Measurements from ENCODE around the gene KEL. TPM values are rescaled to one million over a fixed set of nuclear protein-coding genes. Genes with fewer than 3 reads are reported as not detected.
"Not testable (repeated sequence)": the region's sequence is repeated elsewhere in the genome, so short reads cannot be mapped to it uniquely, and the experiment has no call there.

Gene KEL, protein sequence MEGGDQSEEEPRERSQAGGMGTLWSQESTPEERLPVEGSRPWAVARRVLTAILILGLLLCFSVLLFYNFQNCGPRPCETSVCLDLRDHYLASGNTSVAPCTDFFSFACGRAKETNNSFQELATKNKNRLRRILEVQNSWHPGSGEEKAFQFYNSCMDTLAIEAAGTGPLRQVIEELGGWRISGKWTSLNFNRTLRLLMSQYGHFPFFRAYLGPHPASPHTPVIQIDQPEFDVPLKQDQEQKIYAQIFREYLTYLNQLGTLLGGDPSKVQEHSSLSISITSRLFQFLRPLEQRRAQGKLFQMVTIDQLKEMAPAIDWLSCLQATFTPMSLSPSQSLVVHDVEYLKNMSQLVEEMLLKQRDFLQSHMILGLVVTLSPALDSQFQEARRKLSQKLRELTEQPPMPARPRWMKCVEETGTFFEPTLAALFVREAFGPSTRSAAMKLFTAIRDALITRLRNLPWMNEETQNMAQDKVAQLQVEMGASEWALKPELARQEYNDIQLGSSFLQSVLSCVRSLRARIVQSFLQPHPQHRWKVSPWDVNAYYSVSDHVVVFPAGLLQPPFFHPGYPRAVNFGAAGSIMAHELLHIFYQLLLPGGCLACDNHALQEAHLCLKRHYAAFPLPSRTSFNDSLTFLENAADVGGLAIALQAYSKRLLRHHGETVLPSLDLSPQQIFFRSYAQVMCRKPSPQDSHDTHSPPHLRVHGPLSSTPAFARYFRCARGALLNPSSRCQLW
- polyA plus RNA-seq (ENCODE audit: insufficient read length) = 1.1 TPM

- DNase-seq = no peak
Observed at GRCh38 chr7:142961973-142962926, at the start of gene KEL. KEL (minus strand) TSS chr7:142962363; CDS start chr7:142962206, 157 bp downstream.

DNA sequence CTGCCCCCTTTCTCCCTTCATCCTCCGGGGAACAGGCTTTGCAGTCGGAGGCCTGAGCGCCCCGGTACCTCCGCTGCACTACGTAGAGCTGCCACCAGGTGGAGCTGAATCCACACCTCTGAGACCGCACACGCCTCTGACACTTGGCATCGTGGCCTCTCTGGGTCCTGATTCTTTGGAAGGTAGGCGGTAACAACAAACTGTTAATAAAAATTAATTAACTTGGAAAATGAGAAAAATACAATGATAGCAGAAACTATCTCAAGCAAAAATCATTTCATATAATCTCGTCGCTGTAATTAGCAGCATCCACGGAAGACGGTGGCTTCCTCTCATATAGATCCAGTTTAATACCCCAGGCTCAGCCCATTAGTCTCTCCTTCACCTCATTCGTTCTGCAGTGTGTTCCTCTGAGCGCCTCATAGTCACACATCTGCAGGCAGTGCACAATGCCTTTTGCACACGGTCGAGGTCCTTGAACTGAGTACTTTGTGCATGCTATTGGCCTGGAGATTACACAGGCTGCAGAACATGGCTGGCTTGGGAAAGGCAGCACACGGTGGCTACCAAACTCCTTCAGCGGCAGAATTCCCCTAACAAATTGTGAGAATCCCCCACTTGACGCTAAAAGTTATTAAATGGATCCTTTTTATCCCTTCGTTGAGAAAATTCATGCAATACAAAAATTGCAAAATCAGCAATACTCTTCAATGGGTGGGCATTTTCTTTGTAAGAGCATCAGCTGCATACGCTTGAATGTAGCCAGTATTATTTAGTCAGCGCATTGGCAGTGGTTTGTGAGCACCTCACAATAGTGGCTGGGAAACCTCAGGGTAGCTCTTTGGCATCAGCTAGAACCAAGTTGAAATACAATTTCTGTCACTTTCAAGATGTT, 46.1 kb upstream of the KEL start:
- DNase-seq = peak; percentile 76

GRCh38 chr7:143005632-143006260, 43.6 kb upstream of the KEL start:
- no peak for DNase-seq

- DNase-seq = no peak
Observed at GRCh38 chr7:143003393-143004051, 41.4 kb upstream of the KEL start.

DNA sequence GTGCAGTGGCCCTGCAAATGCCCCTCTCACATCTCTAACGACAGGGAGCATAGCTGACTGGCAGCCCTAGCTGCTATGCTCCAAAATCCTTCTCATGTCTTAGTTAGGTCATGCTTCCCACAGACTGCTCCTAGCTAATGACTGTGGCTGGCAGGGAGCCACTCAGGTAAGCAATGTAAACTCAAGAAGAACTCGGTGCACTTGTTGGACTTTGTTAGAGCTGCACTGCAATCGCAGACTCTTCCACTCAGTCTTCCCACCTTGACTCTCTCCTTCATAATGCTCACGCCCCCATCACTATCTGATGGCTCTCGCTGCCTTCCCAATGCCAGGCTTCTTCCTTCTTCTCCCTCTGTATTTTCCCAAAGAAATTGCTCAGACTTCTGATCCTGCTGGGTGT, 40.7 kb upstream of the KEL start:
- no peak for DNase-seq

- DNase-seq = no peak
Observed at GRCh38 chr7:143002106-143002505, 39.9 kb upstream of the KEL start.

DNA sequence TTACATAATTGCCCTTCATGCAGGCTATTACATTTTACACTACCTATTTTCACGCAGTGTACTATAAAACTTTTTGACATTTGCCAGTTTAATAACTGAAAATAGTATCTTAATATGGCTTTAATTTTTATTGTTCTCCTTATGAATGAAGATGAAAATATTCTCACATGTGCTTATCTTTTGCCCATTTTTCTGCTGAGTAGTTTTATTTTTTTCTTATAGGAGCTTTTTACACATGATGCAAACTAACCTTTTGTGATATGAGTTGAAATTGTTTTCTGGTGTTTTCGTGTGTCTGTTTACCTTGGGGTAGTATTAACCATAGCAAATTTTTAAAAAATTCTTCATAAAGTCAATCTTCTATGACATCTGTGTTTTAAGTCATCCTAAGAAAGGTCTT, 38.5 kb upstream of the KEL start:
- DNase-seq = no peak

DNA sequence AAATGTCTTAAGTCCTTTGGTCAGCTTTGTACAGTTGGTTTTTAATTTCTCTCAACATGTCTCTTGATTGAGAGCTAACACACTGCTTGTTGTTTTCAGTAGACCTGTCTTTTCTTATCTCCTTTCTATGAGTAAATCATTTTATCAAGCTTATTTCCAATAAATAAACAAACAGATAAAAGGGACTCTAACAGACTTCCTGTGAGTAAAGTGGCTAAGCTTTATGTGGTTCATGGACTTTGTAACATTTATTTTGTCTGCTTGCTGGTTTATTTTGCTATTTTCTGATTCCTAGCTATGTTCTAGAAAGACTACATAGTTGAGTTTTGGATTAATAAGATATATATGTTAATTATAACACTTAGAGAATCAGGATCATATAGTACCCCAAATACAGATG, 37.6 kb upstream of the KEL start:
- no peak for DNase-seq

DNA sequence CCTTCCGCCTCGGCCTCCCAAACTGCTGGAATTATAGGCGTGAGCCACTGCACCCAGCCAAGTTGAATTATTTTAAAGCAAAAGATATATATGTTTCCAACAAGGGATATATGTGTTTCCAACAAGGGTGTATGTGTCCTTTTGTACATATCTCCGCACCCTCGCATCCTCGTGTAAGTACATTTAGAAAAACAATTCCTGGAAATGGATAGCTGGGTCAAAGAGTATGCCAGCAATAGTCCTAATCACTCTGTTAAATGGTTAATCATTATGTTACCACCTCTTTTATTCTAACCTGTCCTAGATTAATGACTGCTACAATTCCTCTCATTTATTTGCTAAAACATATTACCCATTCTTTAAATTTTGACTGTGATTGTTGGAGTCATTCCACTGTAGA, 36.8 kb upstream of the KEL start:
- DNase-seq = no peak

DNA sequence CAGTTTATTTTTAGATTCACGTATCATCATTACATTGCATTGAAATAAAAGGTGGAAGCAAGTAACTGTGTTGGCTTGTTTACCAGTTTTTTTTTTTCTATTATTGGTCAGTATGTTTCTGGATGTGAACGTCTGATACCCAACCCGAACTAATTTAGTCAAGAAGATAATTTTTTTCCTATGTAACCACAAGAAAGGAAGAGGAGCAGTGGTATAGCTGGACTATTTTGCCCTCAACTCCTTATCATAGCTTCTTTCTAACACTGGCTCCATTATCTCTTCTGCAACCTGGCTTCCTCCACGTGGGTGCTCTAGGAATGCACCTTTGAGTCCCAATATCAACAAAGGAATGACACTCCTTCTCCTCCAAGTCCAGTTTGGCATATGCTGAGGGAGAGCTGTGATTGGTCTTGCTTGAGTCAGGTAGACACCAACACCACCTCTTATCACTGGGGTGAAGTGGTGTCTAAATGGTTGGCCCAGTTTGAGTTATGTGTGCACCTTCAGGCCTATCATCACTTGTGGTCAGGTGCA, 35.4 kb upstream of the KEL start:
- no peak for DNase-seq

DNA sequence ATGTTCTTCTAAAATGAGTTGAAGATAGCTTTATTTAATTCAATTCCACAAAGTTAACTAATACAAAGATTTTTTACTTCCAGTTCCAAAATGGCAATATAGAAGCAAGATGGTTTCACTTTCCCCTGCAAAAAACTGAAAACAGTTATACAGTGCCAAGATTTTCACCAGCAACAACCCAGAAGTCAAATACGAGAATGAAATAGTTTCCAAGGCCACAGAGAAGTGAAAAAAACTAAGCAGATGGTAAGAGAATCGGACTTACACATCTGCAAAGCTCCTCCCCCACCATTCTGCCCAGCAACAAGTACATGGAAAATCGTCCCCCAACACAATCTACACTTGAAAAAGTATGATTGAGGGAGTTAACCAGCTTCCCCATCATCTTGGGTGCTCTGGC, 30.3 kb upstream of the KEL start:
- DNase-seq = no peak

GRCh38 chr7:142984297-142984696, 22.1 kb upstream of the KEL start:
- DNase-seq = no peak

GRCh38 chr7:142983825-142984224, 21.7 kb upstream of the KEL start:
- DNase-seq = no peak

DNA sequence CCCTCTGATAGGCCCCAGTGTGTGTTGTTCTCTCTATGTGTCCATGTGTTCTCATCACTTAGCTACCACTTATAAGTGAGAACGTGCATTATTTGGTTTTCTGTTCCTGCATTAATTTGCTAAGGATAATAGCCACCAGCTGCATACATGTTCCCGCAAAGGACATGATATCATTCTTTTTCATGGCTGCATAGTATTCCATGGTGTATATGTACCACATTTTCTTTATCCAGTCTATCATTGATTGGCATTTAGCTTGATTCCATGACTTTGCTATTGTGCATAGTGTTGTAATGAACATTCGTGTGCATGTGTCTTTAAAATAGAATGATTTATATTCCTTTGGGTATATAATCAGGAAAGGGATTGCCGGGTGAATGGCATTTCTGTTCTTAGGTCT, 16.2 kb upstream of the KEL start:
- not testable (repeated sequence) for DNase-seq

- DNase-seq = no peak
Observed at GRCh38 chr7:142974626-142975025, 12.5 kb upstream of the KEL start.

DNA sequence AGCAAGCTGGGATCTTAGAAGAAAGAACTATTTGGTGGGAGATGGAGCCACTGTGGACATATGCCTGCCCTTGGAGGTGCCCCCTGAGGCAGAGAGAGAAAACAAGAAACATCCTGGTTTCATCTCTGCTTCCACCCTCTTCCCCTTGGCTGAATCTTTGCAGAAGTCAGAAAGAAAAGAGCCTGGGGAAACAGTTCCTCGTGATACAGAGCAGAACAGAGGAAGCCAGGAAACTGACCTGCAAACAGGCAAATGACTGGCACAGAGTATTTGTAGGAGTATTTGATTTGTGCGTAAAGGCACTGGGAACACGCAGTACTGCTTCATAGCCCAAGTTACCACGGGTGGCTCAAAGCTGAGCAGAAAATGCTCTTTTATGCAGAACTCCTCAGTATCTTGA, 7.0 kb upstream of the KEL start:
- no peak for DNase-seq

DNA sequence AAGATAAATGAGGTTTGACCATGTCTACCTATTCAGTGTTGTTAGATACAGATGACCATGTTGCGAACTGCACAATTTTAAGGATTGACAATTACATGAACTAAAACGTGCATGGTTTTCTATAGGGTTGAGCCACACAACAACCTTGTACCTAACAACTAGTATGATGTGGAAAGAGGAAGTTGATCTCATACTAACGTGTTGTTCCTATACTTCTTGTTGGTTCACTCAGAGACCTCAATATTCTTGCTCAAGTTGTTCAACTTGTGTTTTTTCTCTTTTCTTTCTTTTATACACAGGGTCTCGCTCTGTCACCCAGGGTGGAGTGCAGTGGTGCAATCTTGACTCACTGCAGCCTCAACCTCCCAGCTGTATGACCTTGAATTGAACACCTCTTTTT, 6.1 kb upstream of the KEL start:
- DNase-seq = no peak

DNA sequence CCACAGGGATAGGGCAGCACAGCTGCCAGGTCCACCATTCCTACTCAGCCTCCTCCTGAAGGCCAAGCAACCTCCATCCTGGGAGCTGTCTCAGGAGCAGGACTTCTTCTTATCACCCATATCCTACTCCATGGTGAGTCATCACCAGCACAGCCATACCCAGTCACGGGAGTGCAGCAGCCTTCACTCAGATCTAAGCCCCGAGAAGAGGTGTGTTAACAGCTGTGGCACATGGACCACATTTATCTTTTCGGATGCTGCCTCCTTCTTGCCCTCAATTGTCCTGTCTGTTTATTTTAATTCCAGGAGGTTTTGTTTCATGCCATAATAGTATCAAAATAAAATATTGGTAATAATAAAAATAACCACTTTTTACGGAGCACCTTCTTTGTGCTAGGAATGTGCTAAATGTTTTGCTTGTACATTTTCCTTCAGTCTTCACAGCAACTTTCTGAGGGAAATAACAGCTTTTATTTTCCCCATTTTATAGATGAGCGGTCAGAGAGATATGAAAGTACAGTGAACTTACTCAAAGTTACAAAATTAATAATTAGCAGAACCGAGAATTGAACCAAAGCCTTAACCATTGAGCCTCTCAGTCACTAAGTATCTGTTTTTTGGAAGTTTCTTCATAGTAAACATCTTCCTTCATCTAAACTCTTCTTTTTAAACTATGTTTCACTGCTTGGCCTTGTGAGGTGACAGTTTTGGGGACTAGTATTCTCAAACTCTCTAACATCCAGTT, 2.5 kb upstream of the KEL start:
- DNase-seq = no peak

- DNase-seq = no peak
Observed at GRCh38 chr7:142963993-142964392, 1.8 kb upstream of the KEL start.

DNA sequence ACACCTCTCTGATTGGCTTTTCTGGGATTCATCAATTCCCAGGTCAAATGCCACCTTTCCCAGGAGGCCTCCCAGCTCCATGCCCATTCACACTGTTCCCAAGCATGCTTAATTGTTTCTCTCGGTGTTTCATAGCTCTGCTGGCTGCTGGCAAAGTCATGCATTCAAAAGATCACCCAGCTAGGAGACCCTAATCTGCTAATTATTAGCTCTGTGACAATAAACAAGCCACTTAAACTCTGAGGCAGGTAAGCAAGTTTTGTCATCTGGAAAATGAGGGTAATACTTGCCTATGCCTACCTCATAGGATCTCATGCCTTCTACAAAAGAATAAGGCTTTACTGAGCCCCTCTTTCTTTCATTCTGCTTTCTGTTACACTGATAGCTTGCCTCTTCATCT, 828 bp upstream of the KEL start:
- DNase-seq = no peak
